ENCODE results near the gene DYNLRB2.
A peak's percentile ranks its signal among the peaks of the same experiment; 100 is the strongest.

DYNLRB2 gene

DNA sequence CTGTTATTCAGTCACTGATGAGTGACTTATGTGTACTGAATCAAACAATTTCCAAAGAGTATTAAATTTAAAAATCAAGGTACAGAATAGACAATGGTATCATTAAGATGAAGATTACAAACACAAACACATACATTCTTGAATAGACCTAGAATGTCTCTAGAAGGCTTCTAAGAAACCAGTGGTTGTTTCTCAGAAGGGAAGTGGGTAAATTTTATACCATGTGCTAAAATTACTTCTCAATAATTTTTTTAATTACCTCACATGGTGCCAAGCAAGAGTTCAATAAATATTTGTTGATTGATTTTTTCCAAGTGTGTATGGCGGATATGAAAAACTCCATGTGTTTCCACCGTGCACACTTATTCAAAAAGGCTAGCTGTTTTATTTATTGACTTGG is 6.4 kb downstream of the DYNLRB2 start:
- FAIRE-seq, result no peak
- DNase-seq (ENCODE audit: insufficient read length, low spot score), result no peak

DNA sequence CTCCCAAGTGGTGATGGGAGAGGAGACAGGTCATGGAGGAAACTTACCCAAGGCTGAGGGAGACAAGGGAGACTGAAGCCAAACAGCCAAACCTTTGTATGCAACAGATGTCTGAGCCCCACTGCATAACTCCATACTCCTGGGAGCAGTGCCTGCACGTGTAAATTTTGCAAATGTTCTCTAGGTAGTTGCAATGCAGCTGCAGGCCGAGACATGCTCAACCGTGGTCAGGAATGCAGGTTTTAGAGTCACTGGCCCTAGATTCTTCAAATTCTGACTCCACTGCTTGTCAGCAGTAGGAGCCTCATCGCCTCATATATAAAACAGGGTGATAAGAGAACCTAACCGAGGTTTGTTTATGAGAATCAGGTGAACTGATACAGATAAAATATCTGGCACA is 11.5 kb downstream of the DYNLRB2 start:
- DNase-seq (ENCODE audit: insufficient read length, low spot score) (no peak), FAIRE-seq (no peak)

- DNase-seq (ENCODE audit: insufficient read length, low spot score) (no peak), FAIRE-seq (no peak)
Measured at GRCh38 chr16:80554033-80554432, 13.2 kb downstream of the DYNLRB2 start.

DNA sequence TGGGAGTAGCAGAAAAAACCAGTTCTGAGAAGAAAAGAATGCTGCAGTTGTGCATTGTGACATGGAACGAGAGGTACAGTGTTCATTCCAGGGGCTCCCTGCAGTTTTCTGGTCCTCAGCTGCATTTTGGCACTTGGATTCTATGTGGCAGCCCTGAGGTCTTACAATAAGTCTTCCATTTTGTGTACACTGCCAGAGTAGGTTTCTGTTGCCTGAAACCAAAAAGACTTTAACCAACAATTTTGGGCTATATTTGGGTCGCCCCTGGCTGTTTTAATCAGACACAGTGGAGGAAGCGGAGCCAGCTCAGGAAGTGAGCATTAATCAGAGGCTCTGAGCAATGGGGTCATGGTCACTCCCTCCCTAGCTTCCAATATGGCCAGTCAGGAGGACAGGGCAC is 15.7 kb downstream of the DYNLRB2 start:
- FAIRE-seq, result no peak
- DNase-seq (ENCODE audit: insufficient read length, low spot score), result no peak

DNA sequence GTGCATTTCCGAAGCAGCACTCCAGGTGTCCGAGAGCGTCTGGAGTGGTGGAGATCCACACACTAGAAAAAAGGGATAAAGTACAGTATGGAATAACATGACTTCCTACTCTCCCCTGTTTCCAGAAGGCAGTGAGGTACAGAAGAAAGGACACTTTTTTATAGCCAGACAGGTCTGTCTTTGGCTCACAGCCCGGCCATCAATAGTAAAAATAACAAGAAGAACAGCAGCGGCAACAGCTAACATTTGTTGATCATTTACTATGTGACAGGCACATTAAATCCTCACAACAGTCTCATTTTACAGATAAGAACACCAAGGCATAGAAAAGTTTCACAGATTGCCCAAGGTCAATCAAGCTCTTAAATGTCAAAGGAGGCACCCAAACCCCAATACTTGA is 16.2 kb downstream of the DYNLRB2 start:
- FAIRE-seq, result no peak
- DNase-seq (ENCODE audit: insufficient read length, low spot score), result no peak

- no peak for DNase-seq (ENCODE audit: insufficient read length, low spot score)
- FAIRE-seq, result no peak
Measured at GRCh38 chr16:80559369-80559768, 18.6 kb downstream of the DYNLRB2 start.

- DNase-seq (ENCODE audit: insufficient read length, low spot score) (no peak), FAIRE-seq (no peak)
Measured at GRCh38 chr16:80563066-80563465, 22.3 kb downstream of the DYNLRB2 start.

DNA sequence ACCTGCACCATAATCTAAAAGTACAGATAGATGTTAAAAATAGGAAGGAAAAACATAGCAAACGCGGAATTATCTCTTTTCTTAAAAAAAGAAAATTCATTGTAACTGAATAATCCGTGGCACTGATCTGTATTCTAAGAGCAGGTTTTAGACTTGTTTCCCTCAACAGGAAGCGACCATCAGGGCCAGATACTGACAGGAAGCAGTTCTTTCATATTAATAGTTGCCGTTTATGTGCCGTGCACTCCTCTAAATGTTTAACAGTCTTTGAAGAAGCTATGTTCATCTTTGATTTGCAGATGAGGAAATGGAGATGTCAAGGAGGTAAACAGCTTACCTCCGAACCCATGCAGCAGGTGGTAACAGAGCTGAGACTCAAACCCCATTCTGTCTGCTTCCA is 23.6 kb downstream of the DYNLRB2 start:
- no peak for FAIRE-seq
- DNase-seq (ENCODE audit: insufficient read length, low spot score), result no peak

GRCh38 chr16:80569440-80570105 is 28.8 kb downstream of the DYNLRB2 start:
- DNase-seq (ENCODE audit: insufficient read length, low spot score), result no peak
- FAIRE-seq, result peak; percentile 39

DNA sequence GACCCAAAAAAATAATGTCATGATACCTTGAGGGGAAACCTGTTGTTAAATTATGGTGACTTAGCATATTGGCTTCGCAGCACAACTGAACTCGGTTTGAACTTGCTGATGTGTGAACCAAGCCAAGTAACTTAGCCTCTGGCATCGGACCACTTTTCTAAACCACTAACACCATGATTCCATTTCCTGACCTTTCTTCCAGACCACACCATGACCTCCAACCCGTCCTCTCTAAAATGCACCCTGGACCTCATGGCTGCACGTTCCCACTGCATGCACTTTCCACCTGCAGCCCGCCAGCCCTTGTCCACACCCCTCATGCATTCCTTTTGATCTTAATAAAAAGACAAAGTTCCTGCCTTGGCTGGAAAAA is 29.3 kb downstream of the DYNLRB2 start:
- DNase-seq (ENCODE audit: insufficient read length, low spot score), result no peak
- no peak for FAIRE-seq

DNA sequence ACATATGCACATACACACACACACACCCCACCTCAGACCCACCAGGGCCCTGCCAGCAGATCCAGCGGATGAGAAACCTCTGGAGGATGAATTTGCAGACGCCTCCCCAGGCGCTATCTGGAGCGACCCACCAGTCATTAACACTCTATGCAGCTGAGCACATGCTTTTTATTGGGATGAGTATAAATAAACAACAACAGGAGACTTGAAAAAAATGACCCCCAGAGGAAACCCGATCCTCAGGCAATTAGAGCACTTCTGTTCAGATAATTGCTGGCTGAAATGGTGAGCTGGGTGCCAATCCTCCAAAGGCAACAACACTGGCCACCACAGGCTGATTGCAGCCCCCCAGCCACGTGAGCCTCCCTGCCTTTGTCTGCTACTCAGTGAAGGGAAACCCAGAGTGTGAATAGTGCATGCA is 32.9 kb downstream of the DYNLRB2 start:
- FAIRE-seq, result no peak
- no peak for DNase-seq (ENCODE audit: insufficient read length, low spot score)

DNA sequence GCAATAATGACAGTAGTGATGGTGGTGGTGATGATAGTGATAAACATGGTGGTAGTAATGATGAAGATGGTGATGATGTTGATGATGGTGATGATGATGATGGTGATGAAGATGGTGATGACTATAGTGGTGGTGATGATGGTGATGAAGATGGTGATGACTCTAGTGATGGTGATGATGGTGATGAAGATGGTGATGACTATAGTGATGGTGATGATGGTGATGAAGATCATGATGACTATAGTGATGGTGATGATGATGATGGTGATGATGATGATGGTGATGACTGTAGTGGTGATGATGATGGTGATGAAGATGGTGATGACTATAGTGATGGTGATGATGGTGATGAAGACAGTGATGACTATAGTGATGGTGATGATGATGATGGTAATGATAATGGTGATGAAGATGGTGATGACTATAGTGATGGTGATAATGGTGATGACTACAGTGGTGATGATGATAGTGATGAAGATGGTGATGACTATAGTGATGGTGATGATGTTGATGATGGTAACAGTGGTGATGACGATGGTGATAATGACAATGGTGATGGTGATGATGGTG is 35.6 kb downstream of the DYNLRB2 start:
- FAIRE-seq (no peak), DNase-seq (ENCODE audit: insufficient read length, low spot score) (no peak)

- FAIRE-seq (no peak), DNase-seq (ENCODE audit: insufficient read length, low spot score) (no peak)
Measured at GRCh38 chr16:80577485-80578280, 36.9 kb downstream of the DYNLRB2 start.

- DNase-seq (ENCODE audit: insufficient read length, low spot score) (peak; percentile 46), FAIRE-seq (peak; percentile 94)
Measured at GRCh38 chr16:80580109-80580832, 39.5 kb downstream of the DYNLRB2 start.

- DNase-seq (ENCODE audit: insufficient read length, low spot score), result no peak
- FAIRE-seq, result no peak
Measured at GRCh38 chr16:80583466-80583865, 42.7 kb downstream of the DYNLRB2 start.

DNA sequence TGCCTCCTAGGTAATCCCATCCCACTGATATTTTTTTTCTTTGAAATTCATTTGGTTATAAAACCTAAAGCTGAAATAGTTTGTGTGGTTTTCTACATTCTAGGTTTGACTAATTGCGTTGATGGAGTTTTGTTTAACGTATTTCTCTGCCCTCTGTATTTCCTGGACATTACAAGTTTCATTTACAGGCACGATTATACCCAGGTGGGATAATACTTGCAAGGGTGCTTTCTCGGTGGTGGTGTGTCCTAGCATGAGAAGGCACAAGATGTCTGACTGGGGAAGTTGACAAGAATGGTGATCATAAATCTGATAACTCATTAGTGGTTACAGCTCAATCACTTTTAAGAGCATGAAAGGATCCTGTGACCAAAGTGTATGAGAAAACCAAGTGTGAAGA is 45.0 kb downstream of the DYNLRB2 start:
- FAIRE-seq, result peak; percentile 56
- DNase-seq (ENCODE audit: insufficient read length, low spot score), result no peak

GRCh38 chr16:80586476-80586875 is 45.7 kb downstream of the DYNLRB2 start:
- DNase-seq (ENCODE audit: insufficient read length, low spot score), result no peak
- FAIRE-seq, result no peak

- no peak for DNase-seq (ENCODE audit: insufficient read length, low spot score)
- no peak for FAIRE-seq
Measured at GRCh38 chr16:80587071-80587470, 46.3 kb downstream of the DYNLRB2 start.

- FAIRE-seq (no peak), DNase-seq (ENCODE audit: insufficient read length, low spot score) (no peak)
Measured at GRCh38 chr16:80591071-80591915, 50.5 kb downstream of the DYNLRB2 start.

DNA sequence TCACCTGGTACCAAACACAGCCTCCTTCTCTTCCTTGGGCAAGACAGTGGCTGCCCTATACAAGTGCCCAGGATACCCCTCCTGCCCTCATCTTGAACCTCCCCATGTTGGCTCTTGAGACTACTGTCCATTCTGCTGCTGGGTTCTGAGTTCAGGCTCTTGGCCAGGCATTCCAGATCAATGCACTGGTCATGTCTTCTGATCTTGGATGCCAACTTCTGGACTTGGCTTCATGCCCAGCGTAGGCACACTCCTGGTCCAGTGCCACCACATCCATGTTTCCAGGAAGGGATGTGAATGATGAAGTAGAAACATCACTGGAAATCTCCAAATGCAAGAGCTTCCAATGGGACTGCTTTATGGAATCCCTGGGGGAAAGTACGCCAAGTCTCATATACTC is 51.5 kb downstream of the DYNLRB2 start:
- DNase-seq (ENCODE audit: insufficient read length, low spot score) (no peak), FAIRE-seq (no peak)

DNA sequence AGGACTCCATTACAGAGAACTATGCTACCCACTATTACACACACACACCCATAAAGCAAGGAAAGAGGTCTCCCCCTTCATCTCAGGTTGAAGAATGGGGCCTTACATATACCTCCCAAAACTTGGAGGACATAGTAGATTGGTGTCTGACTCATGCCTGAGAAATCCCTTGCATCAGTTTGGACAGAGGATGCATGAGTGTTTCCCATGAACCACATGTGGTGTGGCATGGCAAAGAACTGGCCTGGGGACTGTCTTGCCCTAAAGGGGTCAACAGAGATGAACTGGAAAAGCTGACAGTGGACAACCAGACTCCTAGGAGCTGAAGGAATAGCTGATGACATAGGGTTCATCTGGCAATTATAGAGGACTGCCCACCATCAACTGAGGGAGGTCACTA is 54.0 kb downstream of the DYNLRB2 start:
- FAIRE-seq, result no peak

More for the DNA sequence above, 54.0 kb downstream of the DYNLRB2 start:
- no peak for DNase-seq (ENCODE audit: insufficient read length, low spot score)
